Mammary epithelial cell (primary cell): ENCODE results near the gene CAMTA1.

Experiments
- CTCF ChIP-seq, 2 donors: IDR thresholded peaks in 1 of 2; conservative IDR thresholded peaks in 1 of 2; 2 replicates each; pipeline ENCODE4 v1.5.1; 2011 to 2012; ENCODE audit warnings: inconsistent platforms in 2 of 2, low read length in 2 of 2, mild to moderate bottlenecking in 2 of 2, control low read depth in 1 of 2, low read depth in 1 of 2; ENCODE audit not compliant: insufficient read depth in 1 of 2; ENCODE audit errors: extremely low read depth in 1 of 2
- EZH2 ChIP-seq: IDR thresholded peaks from 2 replicates; pipeline ENCODE4 v1.6.1; 2012; ENCODE audit warnings: low read length, inconsistent platforms, borderline replicate concordance

- no peak for TF ChIP-seq EZH2
- no peak for TF ChIP-seq CTCF (conservative IDR thresholded peaks at IDR 0.05 in 1 of 2, IDR thresholded peaks at IDR 0.05 in 1 of 2; ENCODE audit: extremely low read depth in 1 of 2, insufficient read depth in 1 of 2, low read depth in 1 of 2, low read length in 2 of 2)
Measured at GRCh38 chr1:6951536-6951935, 166.3 kb downstream of the CAMTA1 start.
